AG04449 (cell line): Measurements from ENCODE around the gene EXTL1.
A peak's percentile ranks its signal among the peaks of the same experiment; 100 is the strongest.

Source experiments
- CTCF ChIA-PET: fragments of 350-600 bp; formaldehyde crosslinking; extraction: SDS; loops from one replicate; lab custom pipeline; 2021; ENCODE audit warnings: antibody characterized with exemption; lab: Yijun Ruan, JAX
- POLR2A ChIA-PET: fragments of 400-600, 350-600 bp; formaldehyde crosslinking; extraction: SDS; loops from one replicate; lab custom pipeline; 2020; ENCODE audit warnings: antibody characterized with exemption, inconsistent platforms; lab: Yijun Ruan, JAX
- DNase-seq: peaks from one replicate; pipeline ENCODE4 v3.0.0-alpha.2; 2010; ENCODE audit warnings: low read depth, low spot score
- H3K4me3 ChIP-seq: 2 replicates; pipeline ENCODE4 v1.5.1; 2011; ENCODE audit warnings: low read depth, mild to moderate bottlenecking, control low read depth, low read length
- TF ChIP-seq, protein P1 (sequence below): IDR thresholded peaks from one replicate; pipeline ENCODE4 v1.5.1; 2011; ENCODE audit warnings: mild to moderate bottlenecking, moderate library complexity, low read length, control low read depth, inconsistent platforms; ENCODE audit not compliant: insufficient read depth; ENCODE audit errors: missing control alignments

The EXTL1 gene

DNA sequence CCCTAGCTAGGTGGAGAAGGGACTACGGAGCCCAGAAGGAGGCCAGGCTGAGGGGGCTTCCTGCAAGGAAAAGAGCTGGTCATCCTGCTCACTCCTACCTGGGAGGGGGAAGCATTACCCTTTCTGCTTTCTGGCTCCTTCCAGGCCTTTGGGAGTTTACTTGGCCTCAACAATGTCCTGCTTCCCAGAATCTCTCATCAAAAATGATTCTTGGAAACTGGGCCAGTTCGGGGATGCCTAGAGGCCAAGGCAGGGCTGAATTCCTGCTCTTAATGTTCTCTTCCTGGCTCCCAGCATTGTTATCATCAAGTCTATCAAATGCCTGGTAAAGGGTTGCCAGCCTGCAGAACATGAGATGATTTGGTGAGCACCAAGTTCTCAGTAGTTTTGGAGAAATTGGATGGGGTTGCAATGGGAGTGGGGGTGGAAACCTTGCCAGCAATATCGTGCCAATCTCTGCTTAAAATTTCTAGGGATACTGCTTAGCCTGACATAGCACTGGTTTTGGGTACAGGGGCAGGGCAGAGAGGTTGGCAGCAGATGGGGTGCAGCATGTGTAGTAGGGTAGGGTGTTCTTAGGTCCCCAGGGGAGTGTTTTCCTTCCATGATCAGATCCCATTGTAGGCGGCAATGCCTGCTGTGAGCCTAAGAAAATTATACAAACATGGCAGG lies 16.0 kb upstream of the EXTL1 start:
- CTCF ChIA-PET: interaction anchor here (1.1 to 12.5 kb wide), 4 partner anchors 11 to 107 kb away, joined by 3 to 609 read pairs (median 13); partner anchors contain the start of gene STMN1
- DNase-seq: no peak
- POLR2A ChIA-PET: no interaction called here
- no peak overlapping the region for H3K4me3 ChIP-seq
- TF ChIP-seq, protein P1, sequence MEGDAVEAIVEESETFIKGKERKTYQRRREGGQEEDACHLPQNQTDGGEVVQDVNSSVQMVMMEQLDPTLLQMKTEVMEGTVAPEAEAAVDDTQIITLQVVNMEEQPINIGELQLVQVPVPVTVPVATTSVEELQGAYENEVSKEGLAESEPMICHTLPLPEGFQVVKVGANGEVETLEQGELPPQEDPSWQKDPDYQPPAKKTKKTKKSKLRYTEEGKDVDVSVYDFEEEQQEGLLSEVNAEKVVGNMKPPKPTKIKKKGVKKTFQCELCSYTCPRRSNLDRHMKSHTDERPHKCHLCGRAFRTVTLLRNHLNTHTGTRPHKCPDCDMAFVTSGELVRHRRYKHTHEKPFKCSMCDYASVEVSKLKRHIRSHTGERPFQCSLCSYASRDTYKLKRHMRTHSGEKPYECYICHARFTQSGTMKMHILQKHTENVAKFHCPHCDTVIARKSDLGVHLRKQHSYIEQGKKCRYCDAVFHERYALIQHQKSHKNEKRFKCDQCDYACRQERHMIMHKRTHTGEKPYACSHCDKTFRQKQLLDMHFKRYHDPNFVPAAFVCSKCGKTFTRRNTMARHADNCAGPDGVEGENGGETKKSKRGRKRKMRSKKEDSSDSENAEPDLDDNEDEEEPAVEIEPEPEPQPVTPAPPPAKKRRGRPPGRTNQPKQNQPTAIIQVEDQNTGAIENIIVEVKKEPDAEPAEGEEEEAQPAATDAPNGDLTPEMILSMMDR: no peak

DNA sequence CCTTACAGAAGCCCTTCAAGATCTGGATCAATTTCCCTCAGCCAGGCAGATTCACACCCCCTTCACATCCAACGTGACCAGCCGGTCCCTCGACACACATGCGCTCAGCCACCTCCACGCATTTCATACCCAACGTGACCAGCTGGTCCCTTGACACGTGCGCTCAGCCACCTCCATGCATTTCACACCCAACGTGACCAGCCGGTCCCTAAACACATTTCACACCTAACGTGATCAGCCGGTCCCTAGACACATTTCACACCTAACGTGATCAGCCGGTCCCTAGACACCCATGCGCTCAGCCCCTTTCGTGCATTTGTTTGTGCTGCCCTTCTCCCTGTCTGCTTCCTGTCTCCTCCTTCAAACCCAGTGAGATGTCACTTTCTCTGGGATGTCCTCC lies 14.9 kb upstream of the EXTL1 start:
- TF ChIP-seq, protein P1: no peak
- ChIA-PET CTCF (no interaction called here), POLR2A (no interaction called here)
- DNase-seq: no peak
- H3K4me3 ChIP-seq: no peak overlapping the region

DNA sequence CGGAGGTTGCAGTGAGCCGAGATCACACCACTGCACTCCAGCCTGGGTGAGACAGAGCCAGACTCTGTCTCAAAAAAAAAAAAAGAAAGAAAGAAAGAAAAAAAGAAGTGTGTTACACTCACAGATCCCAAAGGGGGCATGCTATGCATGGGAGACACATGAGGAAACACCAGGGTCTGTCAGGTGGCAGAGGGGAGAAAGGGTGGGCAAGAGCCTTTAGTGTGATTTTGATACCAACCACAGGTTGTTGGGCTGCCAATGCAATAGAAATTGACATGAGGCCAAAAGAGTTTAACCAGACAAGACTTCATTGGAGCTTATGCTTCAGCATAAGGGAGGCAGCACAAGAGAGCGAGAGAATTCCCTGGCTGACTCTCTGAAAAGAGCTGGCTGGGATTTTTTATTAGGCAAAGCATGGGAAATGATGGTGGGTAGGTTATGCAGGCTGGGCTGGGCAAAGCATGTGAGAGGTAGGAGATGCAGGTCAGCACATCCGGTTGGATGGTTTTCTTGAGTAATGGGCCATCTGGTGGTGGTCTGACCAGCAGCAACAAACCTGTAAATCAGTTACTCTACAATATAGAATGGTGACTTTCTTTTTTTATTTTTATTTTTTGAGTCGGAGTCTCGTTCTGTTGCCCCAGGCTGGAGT lies 11.7 kb upstream of the EXTL1 start:
- DNase-seq: no peak
- CTCF ChIA-PET: interaction anchor here (1.1 to 3.5 kb wide), 5 partner anchors 10 to 135 kb away, joined by 3 to 24 read pairs (median 5); partner anchors contain the start of gene PAFAH2
- H3K4me3 ChIP-seq: no peak overlapping the region
- POLR2A ChIA-PET: interaction anchor here (1.3 kb wide), 1 partner anchor 10 kb away, joined by 5 read pairs; no protein-coding TSS in a partner anchor
- TF ChIP-seq, protein P1: peak; percentile 11

DNA sequence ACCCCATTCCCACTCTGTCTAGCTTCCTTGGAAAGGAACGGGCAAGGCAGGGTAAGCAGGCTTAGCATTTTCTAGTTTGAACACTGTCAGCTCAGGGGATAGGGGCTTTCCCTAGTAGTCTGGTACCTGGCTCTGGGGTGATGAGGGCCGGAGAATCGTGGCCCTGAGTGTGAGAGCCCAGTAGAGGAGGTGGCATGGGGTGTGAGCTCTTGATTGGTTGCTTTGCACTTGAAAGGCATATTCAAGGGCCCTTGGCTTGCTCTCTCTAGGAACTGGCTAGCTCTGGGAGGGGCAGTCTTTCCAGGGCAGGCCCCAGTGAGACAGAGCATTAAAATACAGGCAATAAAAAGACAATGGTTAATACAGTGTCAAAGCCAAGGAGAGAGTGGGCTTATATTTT lies 10.8 kb upstream of the EXTL1 start:
- TF ChIP-seq, protein P1: no peak
- no peak for DNase-seq
- POLR2A ChIA-PET: interaction anchor here (1.3 kb wide), 1 partner anchor 9 kb away, joined by 5 read pairs; no protein-coding TSS in a partner anchor
- CTCF ChIA-PET: interaction anchor here (0.6 to 3.5 kb wide), 5 partner anchors 11 to 1028 kb away, joined by 3 to 24 read pairs (median 4); no protein-coding TSS in a partner anchor
- H3K4me3 ChIP-seq: no peak overlapping the region

DNA sequence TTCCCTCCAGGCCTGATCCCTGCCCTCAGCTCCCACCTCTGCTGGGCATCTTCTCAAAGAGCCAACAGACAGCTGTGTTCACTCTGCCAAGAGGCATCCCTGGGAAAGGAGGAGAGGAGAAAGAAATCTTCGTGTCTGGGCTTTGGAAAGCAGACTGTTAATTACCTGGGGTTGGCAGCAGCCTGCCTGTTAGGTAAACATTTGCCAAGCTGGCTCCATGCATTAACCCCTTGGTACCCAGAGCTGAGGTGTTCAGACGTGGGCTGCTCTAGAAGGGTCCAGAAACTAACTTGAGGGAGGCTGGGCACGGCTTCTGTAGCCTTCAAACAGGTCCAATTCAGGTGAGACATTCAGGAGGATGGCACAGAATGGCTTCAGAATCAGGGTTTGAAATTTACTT lies 8.7 kb upstream of the EXTL1 start:
- POLR2A ChIA-PET: no interaction called here
- CTCF ChIA-PET: interaction anchor here (1.2 kb wide), 2 partner anchors 13 to 15 kb away, joined by 4 to 6 read pairs; partner anchors contain the start of gene PAFAH2
- DNase-seq: no peak
- no peak overlapping the region for H3K4me3 ChIP-seq
- TF ChIP-seq, protein P1: no peak

DNA sequence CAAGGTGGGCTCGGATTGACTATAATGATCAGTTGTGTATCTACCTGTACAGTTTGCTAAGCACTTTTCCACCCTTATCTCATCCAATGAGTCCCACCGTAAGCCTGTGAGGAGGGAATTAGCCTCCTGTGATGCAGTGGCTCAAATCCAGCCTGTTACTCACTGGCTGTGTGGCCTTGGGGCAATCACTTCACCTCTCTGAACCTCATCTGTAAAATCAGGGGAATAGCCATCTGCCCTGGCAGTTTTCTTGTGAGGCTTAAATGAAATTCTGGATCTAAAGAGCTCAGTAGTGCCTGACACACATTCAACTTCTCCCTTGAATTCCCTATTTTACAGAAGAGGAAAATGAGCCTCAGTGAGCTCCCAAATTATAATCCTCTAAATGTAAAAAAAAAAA lies 7.4 kb upstream of the EXTL1 start:
- POLR2A ChIA-PET: no interaction called here
- H3K4me3 ChIP-seq: no peak overlapping the region
- CTCF ChIA-PET: interaction anchor here (1.7 kb wide), 1 partner anchor 119 kb away, joined by 6 read pairs; no protein-coding TSS in a partner anchor
- DNase-seq: no peak
- TF ChIP-seq, protein P1: no peak
